ENCODE measurements around the gene TPD52L1.

Gene TPD52L1

GRCh38 chr6:125190667-125191066 is 37.1 kb downstream of the TPD52L1 start:
- H3K4me2 ChIP-seq (ENCODE audit: low read length), result no peak overlapping the region
- no peaks in the 10 kb centered on the region for H3K79me2 ChIP-seq (ENCODE audit: low read length)
- no peak overlapping the region for H3K9ac ChIP-seq (ENCODE audit: low read length)
- H3K4me1 ChIP-seq (ENCODE audit: low read length), result no peaks in the 10 kb centered on the region
- H2AFZ ChIP-seq (ENCODE audit: low read depth, low read length), result no peak overlapping the region
- no peak overlapping the region for H3K27ac ChIP-seq (ENCODE audit: low read length)
- no peak overlapping the region for H3K4me3 ChIP-seq (ENCODE audit: low read length)
- no peaks in the 10 kb centered on the region for H3K36me3 ChIP-seq (replicated peaks; ENCODE audit: low read depth, low read length)
- TF ChIP-seq EZH2phosphoT487 (IDR thresholded peaks at IDR 0.05; ENCODE audit: low read depth) (no peak), CTCF (IDR thresholded peaks at IDR 0.05; ENCODE audit: low read depth, low read length) (no peak)
- H3K27me3 ChIP-seq (ENCODE audit: low read depth, low read length), result no peaks in the 10 kb centered on the region
- H3K9me3 ChIP-seq (ENCODE audit: insufficient read depth, low read length), result no peaks in the 10 kb centered on the region
- no peaks in the 10 kb centered on the region for H4K20me1 ChIP-seq (ENCODE audit: insufficient read depth, low read length)

- H3K36me3 ChIP-seq (replicated peaks; ENCODE audit: low read depth, low read length), result no peaks in the 10 kb centered on the region
- H3K27me3 ChIP-seq (ENCODE audit: low read depth, low read length), result no peaks in the 10 kb centered on the region
- H3K79me2 ChIP-seq (ENCODE audit: low read length), result no peaks in the 10 kb centered on the region
- H3K4me3 ChIP-seq (ENCODE audit: low read length), result no peak overlapping the region
- H3K9ac ChIP-seq (ENCODE audit: low read length), result no peak overlapping the region
- no peak overlapping the region for H3K27ac ChIP-seq (ENCODE audit: low read length)
- H2AFZ ChIP-seq (ENCODE audit: low read depth, low read length), result peak overlapping the region; percentile 76
- H4K20me1 ChIP-seq (ENCODE audit: insufficient read depth, low read length), result no peaks in the 10 kb centered on the region
- H3K4me1 ChIP-seq (ENCODE audit: low read length), result no peaks in the 10 kb centered on the region
- no peak for TF ChIP-seq EZH2phosphoT487 (IDR thresholded peaks at IDR 0.05; ENCODE audit: low read depth)
- TF ChIP-seq CTCF (IDR thresholded peaks at IDR 0.05; ENCODE audit: low read depth, low read length), result peak; percentile 49
- H3K4me2 ChIP-seq (ENCODE audit: low read length), result peak overlapping the region; percentile 39
- H3K9me3 ChIP-seq (ENCODE audit: insufficient read depth, low read length), result no peaks in the 10 kb centered on the region
Observed at GRCh38 chr6:125191916-125192609, 38.5 kb downstream of the TPD52L1 start.

- Histone ChIP-seq H3K9me3 (ENCODE audit: insufficient read depth, low read length) (no peaks in the 10 kb centered on the region), H3K4me2 (ENCODE audit: low read length) (peak overlapping the region; percentile 39), H3K4me1 (ENCODE audit: low read length) (no peaks in the 10 kb centered on the region), H3K27ac (ENCODE audit: low read length) (no peak overlapping the region), H3K36me3 (replicated peaks; ENCODE audit: low read depth, low read length) (no peaks in the 10 kb centered on the region), H2AFZ (ENCODE audit: low read depth, low read length) (peak overlapping the region; percentile 76), H3K4me3 (ENCODE audit: low read length) (no peak overlapping the region), H3K79me2 (ENCODE audit: low read length) (no peaks in the 10 kb centered on the region), H3K27me3 (ENCODE audit: low read depth, low read length) (no peaks in the 10 kb centered on the region), H3K9ac (ENCODE audit: low read length) (no peak overlapping the region), H4K20me1 (ENCODE audit: insufficient read depth, low read length) (no peaks in the 10 kb centered on the region)
- TF ChIP-seq CTCF (IDR thresholded peaks at IDR 0.05; ENCODE audit: low read depth, low read length) (no peak; the same call in 1 of the 2 replicates), EZH2phosphoT487 (IDR thresholded peaks at IDR 0.05; ENCODE audit: low read depth) (no peak)
Observed at GRCh38 chr6:125192610-125192930, 39.0 kb downstream of the TPD52L1 start.

- no peak overlapping the region for H3K27ac ChIP-seq (ENCODE audit: low read length)
- H3K9me3 ChIP-seq (ENCODE audit: insufficient read depth, low read length), result no peaks in the 10 kb centered on the region
- H3K4me2 ChIP-seq (ENCODE audit: low read length), result no peak overlapping the region
- TF ChIP-seq EZH2phosphoT487 (IDR thresholded peaks at IDR 0.05; ENCODE audit: low read depth) (no peak), CTCF (IDR thresholded peaks at IDR 0.05; ENCODE audit: low read depth, low read length) (no peak)
- no peaks in the 10 kb centered on the region for H3K27me3 ChIP-seq (ENCODE audit: low read depth, low read length)
- H4K20me1 ChIP-seq (ENCODE audit: insufficient read depth, low read length), result no peaks in the 10 kb centered on the region
- no peaks in the 10 kb centered on the region for H3K36me3 ChIP-seq (replicated peaks; ENCODE audit: low read depth, low read length)
- H2AFZ ChIP-seq (ENCODE audit: low read depth, low read length), result no peak overlapping the region
- no peak overlapping the region for H3K9ac ChIP-seq (ENCODE audit: low read length)
- no peak overlapping the region for H3K4me3 ChIP-seq (ENCODE audit: low read length)
- H3K4me1 ChIP-seq (ENCODE audit: low read length), result no peaks in the 10 kb centered on the region
- no peaks in the 10 kb centered on the region for H3K79me2 ChIP-seq (ENCODE audit: low read length)
Observed at GRCh38 chr6:125193208-125193607, 39.6 kb downstream of the TPD52L1 start.

Measured in OCI-LY3 (cell line).